GM18507 (cell line): ENCODE measurements around the gene RESP18.

Experiments used
- DNase-seq: peaks from one replicate; pipeline ENCODE4 v3.0.0; 2011; ENCODE audit warnings: low read depth; ENCODE audit not compliant: insufficient read length; ENCODE audit errors: extremely low spot score
- FAIRE-seq: peaks from 2 replicates; lab custom pipeline; 2011; peaks lifted over from hg19 to GRCh38; lab: Jason Lieb, UNC

Gene RESP18

DNA sequence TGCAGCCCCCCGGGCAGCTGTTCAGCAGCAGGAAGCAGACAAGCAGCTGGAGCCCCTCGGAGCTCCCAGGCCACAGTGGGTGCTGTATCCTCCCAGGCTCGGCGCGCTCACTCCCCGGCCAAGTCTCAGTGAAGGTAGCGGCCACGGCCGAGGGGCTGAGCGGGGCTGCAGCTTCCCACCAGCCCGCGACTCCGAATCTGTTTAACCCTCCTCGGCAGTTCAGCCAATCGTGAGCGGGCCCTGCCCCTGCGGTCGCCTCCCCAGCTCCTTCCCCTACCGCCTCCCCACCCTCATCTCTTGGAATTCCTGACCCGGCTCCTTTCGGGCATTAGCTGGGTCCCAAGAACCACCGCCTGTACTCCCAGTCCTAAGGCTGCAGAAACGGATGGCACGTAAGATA, at the start of gene RESP18:
TSS of gene RESP18 (minus strand) at position 203 of the 400 bp plus-strand sequence.
- no peak for DNase-seq
- no peak for FAIRE-seq

DNA sequence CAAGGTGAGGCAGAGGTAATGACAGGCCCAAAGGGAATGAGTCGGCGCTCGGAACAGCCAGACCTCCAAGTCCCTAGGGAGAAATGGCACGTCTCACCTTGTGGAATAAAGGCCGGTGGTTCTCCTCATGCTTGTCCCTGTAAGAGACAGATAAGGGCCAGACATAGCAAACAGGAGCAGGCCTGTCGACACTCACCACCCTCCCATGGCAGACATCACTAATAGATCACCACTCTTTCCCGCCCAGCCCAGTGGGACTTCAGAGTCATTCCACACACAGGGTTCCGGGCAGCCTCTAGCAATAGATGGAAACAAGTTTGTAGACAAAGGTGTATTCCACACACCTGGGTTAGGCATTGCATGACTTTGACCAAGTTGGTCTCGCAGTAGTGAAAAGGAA, 48.9 kb upstream of the RESP18 start:
- DNase-seq: no peak
- no peak for FAIRE-seq

DNA sequence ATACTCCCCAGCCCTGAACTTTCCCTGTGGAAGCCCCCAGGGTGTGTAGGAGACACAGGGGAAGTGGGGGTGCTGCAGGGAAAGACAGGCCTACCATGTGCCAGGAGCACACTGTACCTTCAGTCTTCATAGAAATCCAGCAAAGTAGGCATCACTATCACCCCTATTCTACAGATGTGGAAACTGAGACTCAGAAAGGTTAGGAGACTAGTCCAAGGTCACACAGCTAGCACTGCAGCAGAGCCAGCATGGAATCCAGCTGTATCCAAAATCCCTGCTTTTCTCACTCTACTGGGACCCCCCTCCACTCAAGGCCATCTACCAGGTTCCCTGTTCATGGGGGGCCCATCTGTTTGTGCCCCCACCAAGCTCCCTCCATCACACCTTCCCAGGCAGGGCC, 48.4 kb upstream of the RESP18 start:
- no peak for FAIRE-seq
- DNase-seq: no peak

DNA sequence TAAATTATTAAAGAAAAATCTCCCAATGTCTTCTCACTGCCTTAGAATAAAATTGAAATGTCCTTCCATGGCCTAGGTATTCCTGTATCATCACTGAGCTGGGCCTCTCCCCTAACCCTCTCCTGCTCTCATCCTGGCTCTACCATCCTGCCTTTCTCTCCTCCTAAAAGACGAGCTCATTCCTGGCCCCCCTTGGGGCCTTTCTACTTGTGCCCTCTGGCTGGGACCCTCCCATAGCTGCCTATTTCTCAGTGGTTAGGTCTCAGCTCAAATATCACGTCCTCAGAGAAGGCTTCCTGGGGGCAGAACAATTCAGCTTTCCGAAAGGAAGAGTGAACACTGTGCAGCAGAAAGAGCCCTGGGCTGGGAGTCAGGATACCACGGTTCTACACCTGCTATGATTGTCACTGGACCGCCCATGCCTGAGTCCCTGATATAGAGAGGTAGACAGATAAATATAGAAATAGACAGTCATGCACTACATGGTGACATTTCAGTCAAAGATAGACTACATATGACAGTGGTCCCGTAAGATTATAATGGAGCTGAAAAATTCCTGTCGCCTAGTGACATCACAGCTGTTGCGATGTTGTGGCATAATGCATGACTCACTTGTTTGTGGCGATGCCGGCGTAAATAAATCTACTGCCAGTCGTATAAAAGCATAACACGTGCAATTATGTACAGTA, 45.8 kb upstream of the RESP18 start:
- no peak for DNase-seq
- FAIRE-seq: no peak

DNA sequence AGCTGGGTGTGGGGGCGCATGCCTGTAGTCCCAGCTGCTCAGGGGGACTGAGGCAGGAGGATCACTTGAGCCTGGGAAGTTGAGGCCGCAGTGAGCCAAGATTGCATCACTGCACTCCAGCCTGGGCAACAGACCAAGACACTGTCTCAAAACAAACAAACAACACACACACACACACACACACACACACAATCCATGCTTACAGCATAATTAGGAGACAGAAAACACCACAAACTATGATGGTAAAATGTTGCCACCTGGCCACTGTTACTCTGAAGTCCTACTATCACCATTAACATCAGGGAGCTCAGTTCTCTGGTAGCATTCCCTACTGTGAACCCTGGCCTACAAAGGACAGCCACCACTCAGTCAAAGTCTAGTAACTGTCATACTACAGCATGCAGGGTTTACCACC, 36.9 kb upstream of the RESP18 start:
- DNase-seq: no peak
- FAIRE-seq: no peak

DNA sequence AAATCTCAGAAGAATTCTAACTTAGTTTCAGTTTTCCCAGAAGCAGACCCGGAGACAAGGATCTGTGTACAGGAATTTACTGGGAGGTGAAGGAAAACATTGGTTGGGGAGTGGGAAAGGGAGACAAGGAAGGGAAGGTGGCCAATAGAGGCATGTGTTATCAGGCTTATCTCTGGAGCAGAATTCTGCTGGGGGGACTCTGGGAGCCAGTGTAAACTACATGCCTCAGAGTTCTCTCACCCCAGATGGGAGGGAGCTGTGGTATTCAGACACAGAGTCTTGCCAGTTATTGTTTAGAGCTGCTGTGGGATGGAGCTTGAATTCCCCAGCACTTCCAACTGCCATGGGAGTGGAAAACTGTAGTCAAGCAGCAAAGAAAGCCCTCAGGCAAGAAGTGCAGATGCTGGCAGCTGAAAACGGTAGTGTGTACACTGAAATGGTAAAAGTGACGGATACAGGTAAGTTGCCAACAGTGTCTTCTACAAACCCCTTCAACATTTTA, 36.2 kb upstream of the RESP18 start:
- DNase-seq (no peak), FAIRE-seq (no peak)

GRCh38 chr2:219362524-219363164, 30.1 kb upstream of the RESP18 start:
- DNase-seq (no peak), FAIRE-seq (peak; percentile 69)

DNA sequence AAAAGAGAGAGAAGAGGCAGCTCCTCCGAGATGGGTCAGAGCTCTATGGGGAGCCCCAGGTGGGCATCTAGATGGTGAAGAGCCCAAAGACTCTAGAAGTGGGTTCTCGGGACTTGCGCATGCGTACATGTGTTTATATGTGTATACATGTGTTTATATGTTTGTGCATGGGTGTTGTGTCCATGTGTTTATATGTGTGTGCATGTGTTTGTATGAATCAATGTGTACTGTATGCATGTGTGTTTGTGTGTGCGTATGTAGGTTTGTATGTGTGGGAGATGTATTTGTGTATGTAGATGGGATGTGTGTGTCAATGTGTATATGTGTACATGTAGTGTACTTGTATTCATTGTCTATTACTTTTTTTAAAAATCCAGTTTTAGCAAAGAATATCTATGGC, 29.5 kb upstream of the RESP18 start:
- FAIRE-seq (no peak), DNase-seq (no peak)

GRCh38 chr2:219358170-219359075, 25.9 kb upstream of the RESP18 start:
- FAIRE-seq (no peak), DNase-seq (no peak)

DNA sequence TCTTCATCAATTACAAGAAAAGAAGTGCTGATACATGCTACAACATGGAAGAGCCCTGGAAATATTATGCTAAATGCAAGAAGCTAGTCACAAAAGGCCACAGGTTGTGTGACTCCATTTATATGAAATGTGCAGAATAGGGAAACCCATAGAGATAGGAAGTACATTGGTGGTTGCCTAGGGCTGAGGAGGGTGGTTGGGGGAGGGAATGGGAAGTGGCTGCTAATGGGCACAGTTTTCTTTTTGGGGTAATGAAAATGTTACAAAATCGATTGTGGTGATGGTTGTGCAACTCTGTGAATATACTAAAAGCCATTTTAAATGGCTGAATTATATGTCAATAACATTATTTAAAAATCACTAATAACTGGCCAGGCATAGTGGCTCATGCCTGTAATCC, 24.3 kb upstream of the RESP18 start:
- FAIRE-seq: no peak
- DNase-seq: no peak

DNA sequence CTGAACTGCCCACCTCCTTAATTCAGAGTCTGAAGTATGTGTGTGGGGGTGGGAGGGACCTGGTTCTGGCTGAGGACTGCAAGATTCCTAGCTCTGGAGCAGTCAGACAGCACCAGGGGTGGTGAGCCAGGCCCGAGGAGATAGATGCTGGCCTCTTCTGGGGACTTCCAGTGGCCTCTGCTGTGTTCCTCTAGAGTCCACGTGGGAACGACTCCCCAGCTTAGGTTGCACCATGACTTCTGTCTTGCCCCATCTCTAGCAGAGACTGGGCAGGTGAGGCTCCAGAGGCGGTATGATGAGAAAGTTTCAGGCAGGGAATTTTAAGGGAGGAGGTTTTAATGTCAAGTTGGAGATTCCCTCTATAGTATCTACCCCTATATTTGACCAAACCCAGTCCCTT, 22.0 kb upstream of the RESP18 start:
- FAIRE-seq (no peak), DNase-seq (no peak)

- DNase-seq (no peak), FAIRE-seq (no peak)
Measured at GRCh38 chr2:219353129-219353528, 20.6 kb upstream of the RESP18 start.

DNA sequence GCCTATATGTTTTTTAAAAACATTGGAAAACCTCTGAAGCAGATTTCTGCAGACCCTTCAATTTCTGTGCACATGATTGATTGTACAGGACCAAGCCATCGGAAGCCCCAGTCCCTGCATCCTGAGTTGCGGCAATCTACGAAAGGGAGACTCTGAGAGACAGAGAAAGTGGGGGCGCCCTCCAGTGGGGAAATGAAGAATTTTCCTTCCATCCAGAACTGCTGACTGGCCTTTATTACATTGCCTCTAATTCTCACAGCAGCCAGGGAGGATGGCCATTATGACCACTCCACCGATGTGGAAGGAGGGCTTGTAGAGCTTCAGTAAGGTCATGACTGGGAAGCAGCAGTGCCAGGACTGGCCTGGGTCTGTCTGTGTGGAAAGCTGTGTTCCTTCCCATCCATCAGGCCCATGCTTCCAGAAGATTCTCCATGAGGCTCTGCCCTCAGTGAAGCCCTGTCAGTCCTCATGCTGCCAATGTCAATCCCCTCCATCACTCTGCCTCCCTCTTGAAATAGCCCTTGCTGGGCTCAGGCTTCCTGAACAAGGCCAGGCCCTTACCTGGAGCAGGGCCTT, 20.0 kb upstream of the RESP18 start:
- FAIRE-seq: peak; percentile 81
- peak; percentile 38 for DNase-seq

DNA sequence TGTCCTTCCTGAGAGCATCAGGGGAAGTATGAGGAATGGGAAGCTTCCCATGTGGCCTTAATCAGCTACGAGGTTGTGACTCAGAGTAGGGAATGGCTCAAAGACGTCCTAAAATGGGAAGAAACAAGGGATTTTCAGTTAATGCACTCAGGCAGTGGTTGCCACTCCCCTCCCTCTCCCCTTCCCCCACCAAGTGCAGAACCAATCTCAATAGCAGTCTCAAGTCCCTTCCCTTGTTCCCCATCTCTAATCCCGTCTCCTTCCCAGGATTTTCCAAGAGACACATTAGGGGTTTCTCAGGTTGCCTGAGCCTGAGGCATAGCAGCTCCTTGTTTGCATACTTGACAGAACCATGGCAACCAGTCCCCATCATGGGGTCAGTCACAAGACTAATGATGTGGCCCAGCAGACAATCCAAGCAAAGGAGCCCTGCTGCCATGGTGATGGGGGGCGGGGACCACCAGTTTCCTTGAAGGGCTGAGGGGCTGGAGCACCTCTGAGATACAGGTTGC, 18.2 kb upstream of the RESP18 start:
- no peak for DNase-seq

GRCh38 chr2:219350215-219350614, 17.7 kb upstream of the RESP18 start:
- DNase-seq (no peak), FAIRE-seq (no peak)

More for the DNA sequence above, 18.2 kb upstream of the RESP18 start:
- FAIRE-seq: no peak

- FAIRE-seq (peak; percentile 31), DNase-seq (no peak)
Measured at GRCh38 chr2:219344751-219345430, 12.3 kb upstream of the RESP18 start.

GRCh38 chr2:219335373-219335786, 2.8 kb upstream of the RESP18 start:
- FAIRE-seq (no peak), DNase-seq (no peak)

GRCh38 chr2:219334076-219334475, 1.5 kb upstream of the RESP18 start:
- DNase-seq (no peak), FAIRE-seq (no peak)

GRCh38 chr2:219331560-219332213, 857 bp downstream of the RESP18 start:
- DNase-seq (no peak), FAIRE-seq (no peak)
